Stimulated activated CD8-positive, alpha-beta memory T cell treated with anti-CD3 and anti-CD28 coated beads, Interleukin-2, amount 100 ng/mL, for 1 hour (primary cell): ENCODE data around the gene GJB2.
"Not testable (repeated sequence)": the region's sequence is repeated elsewhere in the genome, so short reads cannot be mapped to it uniquely, and the experiment has no call there.

Experiments used
- DNase-seq, 2 donors: peaks; one replicate each; pipeline ENCODE4 v3.0.0-alpha.2; 2020; ENCODE audit warnings: low read depth in 2 of 2

Gene GJB2

DNA sequence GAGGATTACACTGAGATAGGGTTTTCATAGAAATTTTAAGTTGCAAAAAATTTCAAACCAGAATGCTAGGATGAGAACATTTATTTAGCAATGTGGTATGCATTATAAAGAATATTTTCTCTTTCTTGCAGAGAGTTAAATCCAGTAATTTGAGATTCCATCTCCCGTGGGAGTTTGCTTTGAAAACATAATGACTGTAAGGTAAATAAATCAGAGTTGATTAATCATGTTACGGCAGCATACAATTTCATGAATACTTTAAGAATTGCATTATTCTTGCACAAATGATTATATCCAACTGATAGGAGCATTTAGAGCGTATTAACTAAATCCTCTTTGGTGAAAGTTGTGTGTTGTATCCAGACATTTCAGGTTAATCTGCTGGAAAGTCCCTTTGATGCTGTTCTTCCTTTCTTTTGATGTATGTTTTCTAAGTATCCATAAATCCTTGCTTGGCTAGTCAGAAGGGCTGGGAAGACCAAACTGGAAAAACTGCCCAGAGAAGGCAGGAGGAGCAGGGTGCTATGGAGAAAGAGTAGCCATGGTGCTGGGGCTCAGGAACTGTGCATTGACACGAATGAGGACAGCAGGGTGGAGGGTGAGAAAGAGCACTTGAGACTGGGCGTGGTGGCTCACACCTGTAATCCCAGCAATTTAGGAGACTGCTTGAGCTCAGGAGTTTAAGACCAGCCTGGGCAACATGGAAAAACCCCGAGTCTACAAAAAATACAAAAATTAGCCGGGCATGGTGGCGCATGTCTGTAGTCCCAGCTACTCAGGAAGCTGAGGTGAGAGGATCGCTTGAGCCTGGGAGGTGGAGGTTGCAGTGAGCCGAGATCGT lies 27.1 kb downstream of the GJB2 start:
- no peak for DNase-seq

DNA sequence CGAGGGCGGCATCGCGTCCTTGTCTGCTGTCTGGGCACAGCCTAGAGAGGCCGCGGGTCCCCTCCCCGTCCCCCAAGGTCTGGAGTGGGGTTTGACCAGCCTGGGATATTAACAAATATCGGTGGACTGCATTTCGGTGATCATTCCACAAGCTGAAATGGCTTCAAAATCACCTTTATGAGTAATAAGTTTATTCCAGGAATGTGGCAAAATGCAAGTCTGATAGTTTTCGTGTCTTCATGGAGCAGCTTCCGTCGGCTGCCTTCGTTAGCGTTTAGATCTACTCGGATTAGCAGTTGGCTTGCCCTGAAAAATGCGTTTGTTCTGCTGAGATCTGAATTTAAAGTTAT lies 30.8 kb downstream of the GJB2 start:
- no peak for DNase-seq

DNA sequence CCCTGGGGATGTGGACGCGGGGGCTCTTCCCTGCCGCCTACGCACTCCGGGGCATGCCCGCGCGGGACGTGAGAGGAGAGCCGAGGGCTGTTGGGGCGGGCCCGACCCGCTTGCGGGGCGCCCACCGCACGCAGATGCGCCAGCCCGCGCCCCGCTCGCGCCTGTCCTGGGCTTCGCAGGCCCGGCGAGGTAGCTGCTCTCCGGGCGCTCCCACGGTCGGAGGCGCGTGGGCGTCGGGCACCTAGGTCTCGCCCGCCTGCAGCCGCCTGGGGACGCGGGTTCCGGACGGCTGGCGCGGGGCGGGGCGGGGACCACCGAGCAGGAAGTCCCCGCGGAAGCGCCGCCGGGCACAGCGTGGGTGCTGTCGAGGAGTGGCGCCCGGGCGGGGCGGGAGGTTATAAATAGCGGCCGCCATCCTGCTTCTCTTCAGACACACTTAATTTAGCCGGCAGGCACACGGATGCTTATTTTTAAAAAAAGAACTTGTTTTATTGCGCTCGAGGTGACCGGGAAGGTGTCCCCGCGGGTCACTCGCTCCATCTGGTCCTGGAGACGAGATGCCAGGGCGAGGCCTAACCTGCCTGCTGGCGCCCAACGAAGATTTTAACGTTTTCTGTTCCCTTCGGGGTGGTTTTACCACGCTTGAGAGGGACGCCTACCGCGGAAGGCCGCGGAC lies 31.3 kb downstream of the GJB2 start:
- DNase-seq: peak in 1 of 2 donors; percentile 40

DNA sequence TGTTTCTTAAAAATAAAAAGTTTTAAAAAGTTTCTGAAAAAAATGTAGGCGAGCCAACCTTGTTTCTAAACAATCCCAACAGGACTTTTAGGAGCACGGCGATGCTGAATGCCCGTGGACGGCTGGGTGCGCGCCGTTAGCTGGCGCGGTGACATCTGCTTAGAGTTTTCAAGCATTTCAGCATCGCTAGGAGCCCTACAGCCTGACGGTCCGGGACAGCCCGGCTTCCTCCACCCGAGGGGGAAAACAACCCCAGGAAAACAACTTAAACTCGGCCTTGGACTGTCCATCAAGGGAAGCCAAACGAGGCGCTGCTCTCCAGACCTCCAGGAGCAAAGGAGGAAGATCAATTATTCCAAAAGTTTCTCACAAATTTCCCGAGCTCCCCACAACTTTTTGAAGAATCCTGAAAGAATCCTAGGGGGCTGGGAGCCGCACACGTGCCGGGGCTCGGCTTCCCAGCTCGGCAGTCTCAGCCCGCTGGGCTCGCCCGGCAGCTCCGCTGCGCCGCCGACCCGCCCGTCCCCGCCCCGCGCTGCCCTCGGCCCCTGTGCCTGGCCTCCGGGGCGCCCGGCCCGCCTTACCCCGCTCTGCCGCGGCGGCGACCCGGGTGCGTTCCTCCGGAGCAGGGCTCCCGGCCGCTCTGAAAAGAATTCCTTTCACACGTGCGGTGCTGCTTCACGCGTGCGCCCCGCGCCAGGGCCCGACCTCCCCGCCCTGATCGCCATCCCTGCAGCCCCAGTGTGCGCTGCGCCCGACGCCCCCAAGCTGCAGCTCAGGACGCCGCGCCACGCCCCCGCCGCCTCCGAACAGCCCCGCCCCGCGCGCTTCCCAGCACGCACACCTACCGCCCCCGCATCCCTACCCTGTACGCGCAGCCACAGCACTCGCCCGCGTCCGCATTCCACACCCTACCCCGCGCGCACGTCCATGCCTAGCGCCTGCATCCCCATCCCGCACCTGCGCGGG lies 32.1 kb downstream of the GJB2 start, which contains the start of gene GJA3:
Gene GJA3 (minus strand): TSS at position 747 of the 969 bp plus-strand sequence. CDS start 17,764 bp downstream, outside the sequence.
- peak; percentile 33 to 45 for DNase-seq

DNA sequence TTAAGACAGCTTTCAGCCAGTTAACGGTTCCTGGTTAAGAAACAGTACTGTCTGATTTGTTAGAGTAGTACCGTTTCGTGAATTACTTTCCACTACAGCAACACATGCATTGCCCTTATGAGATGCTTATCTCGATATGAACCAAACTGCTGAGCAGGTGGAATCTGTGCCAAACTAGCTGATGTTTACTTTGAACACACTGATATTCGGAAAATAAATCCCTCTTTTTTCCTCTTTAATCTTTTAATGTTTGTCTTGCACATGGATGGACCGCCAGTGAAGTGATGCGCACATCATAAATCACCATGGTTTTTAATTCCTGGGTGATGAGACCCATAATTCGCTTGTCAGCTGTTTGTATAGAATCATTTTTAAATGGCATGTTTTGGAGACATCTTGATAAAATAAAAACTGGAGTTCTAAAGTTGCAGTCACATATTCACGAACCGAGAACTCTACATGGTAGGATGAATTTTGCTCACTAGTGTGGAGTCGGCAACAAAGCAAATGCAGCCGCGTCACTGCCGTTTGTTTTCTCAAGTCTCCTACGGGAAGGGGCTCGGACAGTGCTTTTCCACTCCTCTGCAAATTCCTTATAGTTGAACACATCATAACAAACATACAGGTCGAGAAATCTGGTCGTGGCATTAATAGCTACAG lies 33.0 kb downstream of the GJB2 start:
- DNase-seq: no peak

DNA sequence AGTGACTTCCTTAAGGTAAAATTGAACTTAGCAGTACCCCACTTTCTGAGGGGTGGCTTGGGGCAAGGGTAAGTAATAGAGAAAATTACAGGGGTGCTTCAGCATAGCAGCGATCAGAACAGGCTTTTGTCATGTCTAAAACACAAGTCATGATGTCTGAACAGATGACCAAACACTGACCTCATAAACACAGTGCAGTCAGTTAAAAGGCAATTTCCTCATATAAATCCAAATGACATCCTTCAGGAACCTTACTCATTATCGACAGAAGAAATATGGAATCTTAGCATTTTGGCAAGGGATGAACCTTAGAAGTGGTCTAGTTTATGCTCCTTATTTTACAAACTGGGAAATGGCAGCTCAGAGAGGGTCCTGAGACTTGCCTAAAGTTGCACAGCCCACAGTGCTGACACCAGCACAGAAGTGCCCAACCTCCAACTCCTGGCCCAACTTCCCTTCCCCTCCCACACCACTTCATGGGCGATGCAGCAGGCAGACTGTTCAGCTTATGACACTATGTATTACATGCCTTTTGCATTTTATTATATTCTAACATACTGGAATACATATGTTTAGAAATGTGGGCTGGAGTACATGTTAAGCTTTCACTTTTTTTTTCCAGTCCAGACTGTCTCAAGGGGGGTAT lies 35.5 kb downstream of the GJB2 start:
- DNase-seq: no peak

DNA sequence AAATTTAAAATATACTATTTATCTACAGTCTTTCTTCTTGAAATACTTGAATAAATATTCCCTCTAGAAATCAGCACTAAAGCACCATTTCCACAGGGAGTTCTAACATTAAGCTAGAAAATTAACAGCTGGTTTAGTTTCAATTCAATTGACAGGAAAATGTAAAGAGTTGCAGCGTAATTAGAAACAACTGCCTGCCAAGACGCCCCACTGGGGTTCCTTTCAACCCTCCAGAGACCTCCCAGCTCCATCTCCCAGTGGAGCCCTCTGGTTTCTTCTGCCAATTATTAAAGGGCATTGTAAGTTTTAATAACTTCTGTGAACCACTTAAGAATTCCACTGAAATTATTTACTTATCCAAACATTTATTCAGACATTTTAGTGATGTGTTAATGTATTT lies 36.0 kb downstream of the GJB2 start:
- no peak for DNase-seq

DNA sequence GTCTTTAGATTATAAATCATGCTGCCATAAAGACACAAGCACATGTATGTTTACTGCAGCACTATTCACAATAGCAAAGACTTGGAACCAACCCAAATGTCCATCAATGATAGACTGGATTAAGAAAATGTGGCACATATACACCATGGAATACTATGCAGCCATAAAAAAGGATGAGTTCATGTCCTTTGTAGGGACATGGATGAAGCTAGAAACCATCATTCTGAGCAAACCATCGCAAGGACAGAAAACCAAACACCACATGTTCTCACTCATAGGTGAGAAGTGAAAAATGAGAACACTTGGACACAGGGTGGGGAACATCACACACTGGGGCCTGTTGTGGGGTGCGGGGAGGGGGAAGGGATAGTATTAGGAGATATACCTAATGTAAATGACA lies 39.4 kb downstream of the GJB2 start:
- DNase-seq: not testable (repeated sequence)

DNA sequence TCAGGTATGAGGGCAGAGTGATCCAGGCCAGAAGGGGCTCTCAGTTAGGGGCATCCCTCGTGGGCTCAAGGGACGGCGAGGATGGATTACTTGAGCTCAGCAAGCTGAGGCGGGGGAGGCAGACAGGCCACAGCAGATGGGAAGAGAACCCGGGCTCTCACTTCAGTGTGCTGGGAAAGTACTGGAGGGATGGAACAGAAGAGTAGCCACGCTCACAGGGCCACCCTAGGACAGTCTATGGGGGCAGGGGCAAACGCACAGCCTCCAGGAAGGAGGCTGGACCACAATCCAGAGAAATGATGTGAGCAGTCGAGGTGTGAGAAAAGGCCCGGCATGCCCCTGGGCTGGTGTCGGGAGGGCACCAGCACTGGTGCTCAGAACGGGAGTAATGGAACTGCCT lies 41.1 kb downstream of the GJB2 start:
- no peak for DNase-seq

DNA sequence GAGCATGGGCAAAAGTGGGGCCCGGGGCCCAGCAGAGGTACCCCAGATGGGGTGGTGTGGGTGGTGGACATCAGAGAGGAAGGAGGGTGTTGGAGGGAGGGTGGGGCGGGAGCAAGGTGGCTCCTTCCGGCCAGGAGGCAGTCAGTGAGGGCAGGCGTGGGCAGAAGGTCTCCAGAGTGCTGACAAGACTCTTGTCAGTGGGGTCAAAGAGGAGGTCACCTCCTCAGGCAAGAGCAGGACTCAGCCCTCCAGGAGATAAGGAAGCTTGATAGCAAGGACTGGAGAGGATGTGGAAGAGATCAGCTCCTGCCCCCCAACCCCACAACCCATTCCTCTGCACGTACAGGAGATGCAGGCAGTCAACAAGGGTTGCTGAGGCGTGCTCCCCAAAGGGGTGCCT lies 41.7 kb downstream of the GJB2 start:
- no peak for DNase-seq

DNA sequence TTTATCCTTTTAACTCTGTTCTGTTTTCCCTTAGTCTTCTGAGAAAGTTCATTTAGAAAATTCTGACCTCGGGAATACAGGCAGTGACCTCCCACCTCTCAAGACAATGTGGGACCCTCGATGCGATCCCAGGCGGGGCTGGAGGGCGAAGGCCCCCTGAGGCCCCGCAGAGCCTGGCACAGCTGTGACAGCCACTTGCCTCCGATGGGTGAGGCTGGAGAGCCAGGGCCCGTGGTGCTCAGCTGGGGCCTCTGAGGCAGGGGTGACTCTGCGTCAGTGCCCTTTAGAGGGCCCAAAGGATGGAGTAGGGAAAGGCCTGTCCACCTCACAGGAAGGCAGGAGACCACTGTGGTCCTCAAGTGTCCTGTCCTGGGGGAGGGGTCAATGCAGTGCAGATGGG lies 42.2 kb downstream of the GJB2 start:
- no peak for DNase-seq

DNA sequence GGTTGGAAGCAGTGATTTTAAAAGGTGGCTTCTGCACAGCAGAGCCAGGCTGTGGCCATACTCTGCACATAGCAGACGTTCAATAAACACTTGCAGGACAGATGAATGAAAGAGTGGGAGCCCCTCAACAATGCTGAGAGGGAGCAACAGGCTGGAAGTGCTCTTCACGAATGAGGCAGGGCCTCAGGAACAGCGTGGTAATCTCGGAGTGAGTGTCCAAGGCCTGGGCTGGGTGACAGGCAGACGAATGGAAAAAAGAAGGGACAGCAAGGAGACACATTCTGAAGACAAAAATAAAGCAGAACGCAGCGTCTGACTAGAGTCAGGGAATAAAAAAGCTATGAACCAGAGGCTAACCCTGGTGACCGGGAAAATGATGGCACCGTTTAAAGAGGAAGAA lies 43.0 kb downstream of the GJB2 start:
- no peak for DNase-seq

DNA sequence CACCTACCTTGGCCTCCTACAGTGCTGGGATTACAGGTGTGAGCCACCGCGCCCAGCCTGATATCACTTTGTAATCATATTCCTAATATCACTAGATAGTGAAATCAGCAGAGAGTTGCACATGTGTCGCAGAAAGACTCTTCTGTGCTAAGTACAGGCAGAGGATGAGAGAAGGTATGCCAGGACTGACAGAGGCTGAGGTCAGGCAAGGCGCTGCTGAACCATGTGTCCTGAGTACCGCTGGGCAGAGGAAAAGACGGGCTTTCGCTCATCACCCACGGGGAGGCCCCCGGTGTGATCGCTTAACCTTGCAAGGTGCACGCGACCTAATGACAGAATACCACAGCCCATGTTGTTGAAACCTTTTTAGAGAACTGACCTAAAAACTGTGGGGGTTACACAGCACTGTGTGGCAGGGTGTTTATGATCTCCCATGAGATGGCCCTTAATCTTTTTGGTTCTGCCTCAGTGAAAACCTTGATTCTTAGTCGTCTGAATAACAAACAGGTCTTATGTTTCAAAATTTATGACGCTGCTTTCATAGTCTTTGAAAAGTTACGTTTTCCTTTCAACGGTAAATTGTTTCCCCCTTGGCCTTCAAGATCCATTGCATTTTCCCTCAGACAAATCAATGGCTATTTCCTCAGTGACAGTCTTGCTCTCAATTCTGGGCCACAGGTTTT lies 44.1 kb downstream of the GJB2 start:
- no peak for DNase-seq

DNA sequence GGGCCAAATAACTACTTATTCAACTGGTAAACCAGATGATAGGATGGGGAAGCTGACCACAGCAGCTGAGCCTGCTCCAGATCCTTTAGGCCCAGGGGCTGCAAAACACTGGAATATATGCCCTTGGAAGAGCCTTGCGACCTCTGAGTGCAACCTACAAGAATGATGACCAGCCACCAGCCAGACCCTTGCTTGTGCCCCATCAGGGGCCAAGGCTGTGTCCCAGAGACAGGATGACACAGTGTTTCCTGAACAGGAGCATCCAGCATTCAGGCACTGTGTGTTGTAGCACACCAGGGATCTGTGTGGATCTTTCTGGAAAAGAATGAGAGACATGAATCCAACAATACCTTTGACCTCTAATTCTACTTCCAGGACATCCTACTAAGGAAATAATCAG lies 46.4 kb downstream of the GJB2 start:
- DNase-seq: no peak

DNA sequence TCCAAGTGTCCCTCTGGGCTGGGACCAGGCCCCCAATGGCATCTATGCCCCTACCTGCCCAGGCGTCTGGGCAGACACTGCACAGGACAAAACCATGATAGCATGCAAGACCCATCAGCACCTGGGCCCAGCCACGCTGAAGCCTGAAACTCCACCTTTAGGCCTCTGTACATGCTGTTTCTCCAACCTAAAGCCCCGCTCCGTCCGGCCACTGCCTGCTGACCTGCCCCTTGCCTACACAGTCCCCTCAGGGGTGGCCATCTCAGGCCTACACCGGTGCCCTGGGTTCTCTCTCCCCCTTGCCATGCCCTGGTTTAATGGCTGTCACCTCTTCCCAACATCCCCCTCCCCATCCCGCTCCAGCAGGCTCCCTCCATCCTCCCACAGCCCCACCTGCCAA lies 47.2 kb downstream of the GJB2 start:
- no peak for DNase-seq

DNA sequence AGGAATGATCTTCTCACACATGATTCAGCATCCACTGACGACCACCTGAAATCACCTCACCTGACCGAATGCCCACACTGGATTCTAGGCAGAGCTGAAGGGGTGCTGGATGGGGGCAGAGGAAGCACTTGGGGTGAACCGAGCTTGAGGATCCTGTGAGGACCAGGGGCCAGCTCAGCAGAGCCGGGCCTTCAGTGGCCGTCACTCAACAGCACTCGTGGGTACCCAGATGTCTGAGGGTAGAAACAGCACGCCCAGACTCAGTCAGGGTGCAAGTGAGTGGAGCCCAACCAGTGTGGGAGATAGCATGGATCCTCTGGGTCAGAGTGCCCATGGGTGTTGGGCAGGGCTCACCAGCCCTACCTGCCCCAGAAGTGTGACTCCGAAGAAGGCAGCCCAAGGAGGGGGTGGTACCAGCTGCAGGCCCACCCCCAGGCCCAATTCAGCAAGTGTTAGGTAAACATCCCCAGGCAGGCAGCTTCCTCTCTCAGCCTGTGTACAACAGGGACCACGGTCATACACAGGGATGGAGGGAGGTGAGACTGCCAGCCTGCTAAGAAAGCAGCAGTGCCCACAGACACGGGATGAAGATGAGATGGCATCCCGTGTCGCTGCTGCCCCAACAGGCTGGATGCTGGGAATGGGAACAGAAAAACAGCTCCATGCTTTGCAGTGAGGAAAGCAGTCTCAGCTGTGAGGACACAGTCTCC lies 48.4 kb downstream of the GJB2 start:
- DNase-seq: no peak

DNA sequence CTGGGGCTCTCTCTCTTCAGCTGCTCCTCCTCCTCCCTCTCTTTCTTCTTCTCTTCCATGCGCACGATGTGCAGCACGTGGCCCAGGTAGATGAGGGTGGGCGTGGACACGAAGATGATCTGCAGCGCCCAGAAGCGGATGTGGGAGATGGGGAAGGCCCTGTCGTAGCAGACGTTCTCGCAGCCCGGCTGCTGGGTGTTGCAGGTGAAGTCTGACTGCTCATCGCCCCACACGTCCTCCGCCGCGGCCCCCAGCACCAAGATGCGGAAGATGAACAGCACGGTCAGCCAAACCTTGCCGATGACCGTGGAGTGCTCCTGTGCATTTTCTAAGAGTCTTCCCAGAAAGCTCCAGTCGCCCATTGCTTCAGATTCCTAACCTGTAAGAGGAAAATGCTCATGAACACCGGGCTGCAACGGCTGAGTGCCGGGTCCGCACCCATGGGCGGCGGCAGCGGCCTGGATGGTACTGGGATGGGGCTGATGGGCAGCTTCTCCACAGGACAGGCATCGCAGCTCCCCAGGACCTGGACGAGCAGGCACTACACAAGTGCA lies 49.7 kb downstream of the GJB2 start:
- no peak for DNase-seq

DNA sequence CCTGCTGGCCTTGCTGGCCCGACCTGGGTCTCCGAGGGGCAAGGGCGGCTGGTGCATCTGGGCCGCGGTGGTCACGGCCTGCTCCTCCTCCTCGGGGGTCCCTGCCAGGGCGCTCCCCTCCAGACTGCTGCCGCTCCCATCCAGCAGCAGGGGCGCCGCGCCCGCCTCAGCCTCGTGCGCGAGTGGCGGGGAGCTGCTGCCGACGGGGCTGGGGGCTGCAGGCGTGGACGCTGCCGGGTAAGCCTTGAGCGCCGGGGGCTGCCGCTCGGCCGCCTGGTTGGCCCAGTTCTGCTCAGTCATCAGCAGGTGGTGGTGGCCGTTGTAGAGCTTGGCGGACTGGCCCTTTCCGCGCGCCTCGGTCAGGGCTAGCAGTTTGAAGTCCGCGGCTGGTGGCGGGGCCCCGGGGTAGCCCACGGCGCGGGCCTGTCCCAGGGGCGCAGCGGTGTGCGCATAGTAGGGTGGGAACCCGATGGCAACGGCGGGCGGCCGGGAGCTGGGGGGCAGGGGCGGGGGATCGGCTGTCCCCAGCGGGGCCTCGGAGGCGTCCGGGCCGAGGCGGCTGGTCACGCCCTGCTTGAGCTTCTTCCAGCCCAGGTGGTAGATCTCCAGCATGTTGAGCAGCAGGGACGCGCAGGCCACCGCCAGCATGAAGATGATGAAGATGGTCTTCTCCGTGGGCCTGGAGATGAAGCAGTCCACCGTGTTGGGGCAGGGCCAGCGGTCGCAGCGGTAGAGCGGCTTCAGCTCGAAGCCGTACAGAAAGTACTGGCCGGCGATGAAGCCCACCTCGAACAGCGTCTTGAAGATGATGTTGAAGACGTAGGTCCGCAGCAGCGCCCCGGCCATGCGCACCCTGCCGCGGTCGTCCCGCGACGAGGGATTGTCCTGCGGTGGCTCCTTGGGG lies 50.5 kb downstream of the GJB2 start:
- no peak for DNase-seq
